Lower lobe of right lung (tissue), 2 donors: ENCODE results near the gene PTPN23. TPM values are rescaled to one million over a fixed set of nuclear protein-coding genes. Genes with fewer than 3 reads are reported as not detected.

ENCODE experiments used
- ATAC-seq, 2 donors: fragments of 200-7000 bp; cut with Tn5 transposase; one replicate each; pipeline ENCODE4 v1.9.1; 2020 to 2022; ENCODE audit warnings: mild to moderate bottlenecking in 2 of 2, moderate library complexity in 2 of 2
- DNase-seq: peaks from one replicate; pipeline ENCODE4 v3.0.0-alpha.2; 2020
- H3K27ac ChIP-seq: fragments of 200-600 bp; one replicate; pipeline ENCODE4 v1.8.0; 2022
- H3K27me3 ChIP-seq: fragments of 200-600 bp; one replicate; pipeline ENCODE4 v1.8.0; 2022; ENCODE audit warnings: low read depth
- H3K36me3 ChIP-seq: fragments of 200-600 bp; one replicate; pipeline ENCODE4 v1.8.0; 2022; ENCODE audit warnings: mild to moderate bottlenecking
- H3K4me1 ChIP-seq: fragments of 200-600 bp; one replicate; pipeline ENCODE4 v1.8.0; 2022
- H3K4me3 ChIP-seq: fragments of 200-600 bp; one replicate; pipeline ENCODE4 v1.8.0; 2022; ENCODE audit warnings: mild to moderate bottlenecking
- H3K9me3 ChIP-seq: fragments of 200-600 bp; one replicate; pipeline ENCODE4 v1.8.0; 2022
- CTCF ChIP-seq: fragments of 200-600 bp; IDR thresholded peaks from one replicate; pipeline ENCODE4 v1.8.0; 2022; ENCODE audit warnings: antibody characterized with exemption, mild to moderate bottlenecking
- intact Hi-C: fragments of 100-400 bp; cut with DNase I; formaldehyde crosslinking; loops from one replicate; pipeline ENCODE4 v1.11.0; 2022
- total RNA-seq: library from RNA; stranded (reverse); fragmentation: NEBNext Ultra II Directional; extraction: Animal tissue kit (Norgen Biotek cat#: 25700); gene quantifications from one replicate; pipeline ENCODE4 v1.2.1, GENCODE V29; 2021
- donor health status: DM: no; HTN: yes; CAD: no; lungs with severe emphysema.

PTPN23 gene
- total RNA-seq, 1 donor from 2014 or later, result 40.4 TPM

DNA sequence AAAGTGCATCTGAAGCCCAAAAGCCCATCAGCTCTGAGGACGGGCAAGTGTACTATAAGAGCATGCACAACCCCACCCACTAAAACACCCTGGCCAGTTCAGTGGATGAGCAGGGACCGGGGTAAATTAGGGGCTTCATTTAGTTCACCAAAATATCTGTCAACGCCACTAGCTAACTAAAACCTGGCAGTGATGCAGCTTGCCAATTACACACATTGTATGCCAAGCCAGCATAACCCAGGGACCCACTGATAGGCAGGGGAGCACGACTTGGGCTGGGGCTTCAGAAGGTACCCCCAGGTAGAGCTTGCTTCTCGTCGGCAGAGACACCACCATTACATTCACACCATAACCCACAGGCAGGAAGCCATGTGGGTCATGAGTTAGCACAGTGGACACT lies 47.0 kb downstream of the PTPN23 start:
- H3K4me3 ChIP-seq, result no peak overlapping the region
- intact Hi-C loops, result no loop called here
- peaks cover 74% of the 10 kb centered on the region for H3K36me3 ChIP-seq
- DNase-seq, result no peak
- TF ChIP-seq CTCF, result no peak
- no peaks in the 10 kb centered on the region for H3K9me3 ChIP-seq
- H3K27ac ChIP-seq, result no peak overlapping the region
- no peaks in the 10 kb centered on the region for H3K4me1 ChIP-seq
- H3K27me3 ChIP-seq, result no peaks in the 10 kb centered on the region
- ATAC-seq, result no peak

- peaks cover 78% of the 10 kb centered on the region for H3K36me3 ChIP-seq
- TF ChIP-seq CTCF, result no peak
- no peak overlapping the region for H3K4me3 ChIP-seq
- DNase-seq, result no peak
- no peaks in the 10 kb centered on the region for H3K27me3 ChIP-seq
- ATAC-seq, result no peak
- intact Hi-C loops, result no loop called here
- H3K9me3 ChIP-seq, result no peaks in the 10 kb centered on the region
- H3K27ac ChIP-seq, result no peak overlapping the region
- no peaks in the 10 kb centered on the region for H3K4me1 ChIP-seq
Observed at GRCh38 chr3:47428662-47429061, 47.8 kb downstream of the PTPN23 start.

GRCh38 chr3:47429476-47430270 lies 48.9 kb downstream of the PTPN23 start:
- intact Hi-C loops, result no loop called here
- Histone ChIP-seq H3K9me3 (no peaks in the 10 kb centered on the region), H3K4me1 (no peaks in the 10 kb centered on the region), H3K36me3 (peaks cover 78% of the 10 kb centered on the region), H3K27me3 (no peaks in the 10 kb centered on the region), H3K4me3 (no peak overlapping the region), H3K27ac (no peak overlapping the region)
- DNase-seq, result no peak
- no peak for TF ChIP-seq CTCF
- no peak for ATAC-seq

GRCh38 chr3:47430606-47431005 lies 49.8 kb downstream of the PTPN23 start:
- no peaks in the 10 kb centered on the region for H3K4me1 ChIP-seq
- no peak overlapping the region for H3K27ac ChIP-seq
- no peaks in the 10 kb centered on the region for H3K27me3 ChIP-seq
- H3K4me3 ChIP-seq, result no peak overlapping the region
- H3K36me3 ChIP-seq, result peaks cover 72% of the 10 kb centered on the region
- no peak for DNase-seq
- intact Hi-C loops, result no loop called here
- no peak for ATAC-seq
- no peaks in the 10 kb centered on the region for H3K9me3 ChIP-seq
- TF ChIP-seq CTCF, result no peak

DNA sequence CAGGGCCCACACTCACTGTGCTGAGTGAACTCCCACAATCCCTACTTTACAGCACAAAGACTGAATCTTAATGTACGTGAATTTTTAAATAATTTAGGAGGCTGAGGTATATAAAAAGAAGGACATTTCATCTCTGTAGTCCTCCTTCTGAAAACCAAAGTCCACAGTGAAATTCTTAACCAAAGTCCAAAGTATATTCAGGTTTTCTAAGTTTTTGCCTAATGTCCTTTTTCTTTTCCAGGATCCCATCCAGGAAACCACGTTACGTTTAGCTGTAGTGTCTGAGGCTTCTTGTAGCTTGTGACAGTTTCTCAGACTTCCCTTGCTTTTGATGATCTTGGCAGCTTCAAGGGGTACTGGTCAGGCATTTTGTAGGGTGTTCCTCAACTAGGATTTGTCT lies 50.4 kb downstream of the PTPN23 start:
- TF ChIP-seq CTCF, result no peak
- H3K27me3 ChIP-seq, result no peaks in the 10 kb centered on the region
- H3K36me3 ChIP-seq, result peaks cover 72% of the 10 kb centered on the region
- no peaks in the 10 kb centered on the region for H3K9me3 ChIP-seq
- no peak for ATAC-seq
- DNase-seq, result no peak
- H3K4me3 ChIP-seq, result no peak overlapping the region
- no peaks in the 10 kb centered on the region for H3K4me1 ChIP-seq
- H3K27ac ChIP-seq, result no peak overlapping the region
- intact Hi-C loops, result no loop called here
